Stimulated activated CD8-positive, alpha-beta memory T cell treated with anti-CD3 and anti-CD28 coated beads, Interleukin-7, amount 100 ng/mL, for 24 hours (primary cell): ENCODE measurements around the gene TTLL5.

Source experiments
- DNase-seq: peaks from one replicate; pipeline ENCODE4 v3.0.0-alpha.2; 2020; ENCODE audit warnings: low read depth

TTLL5 gene

DNA sequence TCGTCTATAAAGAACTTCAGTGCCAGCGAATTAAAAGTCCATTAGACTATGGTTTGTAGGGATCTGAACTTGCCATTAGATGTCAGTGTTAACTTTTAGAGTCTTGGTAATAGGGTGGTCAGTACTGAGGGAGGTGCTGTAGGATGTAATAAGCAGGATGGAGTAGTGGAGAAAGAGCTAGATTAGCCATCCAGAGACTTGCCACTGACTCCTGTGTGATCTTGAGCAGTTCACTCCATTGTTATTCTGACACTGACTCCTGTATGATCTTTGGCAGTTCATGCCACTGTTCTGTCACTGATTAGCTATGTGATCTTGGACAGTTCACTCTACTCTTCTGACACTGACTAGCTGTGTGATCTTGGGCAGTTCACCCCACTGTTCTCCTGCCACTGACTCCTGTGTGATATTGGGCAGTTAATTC is 133.6 kb downstream of the TTLL5 start:
- no peak for DNase-seq

DNA sequence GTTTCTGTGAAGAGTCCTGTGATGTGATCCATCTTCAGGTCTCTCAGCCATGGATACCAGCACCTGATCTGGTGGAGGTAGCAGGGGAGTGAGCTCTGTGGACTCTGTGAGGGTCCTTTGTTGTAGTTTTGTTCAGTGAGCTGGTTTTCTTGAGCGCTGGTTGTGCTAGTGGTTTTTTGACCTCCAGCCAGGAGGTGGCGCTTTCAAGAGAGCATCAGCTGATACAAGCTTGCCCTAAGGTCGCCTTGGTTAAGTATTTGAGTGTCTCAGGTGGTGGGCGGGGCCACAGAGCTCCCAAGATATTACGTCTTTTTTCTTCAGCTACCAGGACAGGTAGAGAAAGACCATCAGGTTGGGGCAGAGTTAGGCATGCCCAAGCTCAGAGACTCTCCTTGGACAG is 139.7 kb downstream of the TTLL5 start:
- DNase-seq, result no peak

DNA sequence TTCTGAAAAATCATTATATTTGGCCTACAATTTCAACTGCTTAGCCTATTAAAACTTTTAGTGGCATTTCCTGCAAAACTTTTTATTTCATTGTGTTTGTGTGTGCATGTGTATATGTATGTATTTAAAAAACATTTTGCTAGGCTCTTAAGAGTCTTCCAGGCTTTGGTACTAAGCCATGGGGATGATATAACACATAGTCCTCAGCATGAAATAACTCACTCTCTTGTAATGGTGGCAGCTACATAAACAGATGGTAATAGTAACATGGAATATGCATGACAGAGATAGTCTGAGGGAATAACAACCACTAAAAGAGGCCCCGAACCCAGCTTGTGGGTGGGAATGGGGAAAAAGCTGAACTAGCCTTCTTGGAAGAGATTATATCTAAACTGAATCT is 141.4 kb downstream of the TTLL5 start:
- no peak for DNase-seq

DNA sequence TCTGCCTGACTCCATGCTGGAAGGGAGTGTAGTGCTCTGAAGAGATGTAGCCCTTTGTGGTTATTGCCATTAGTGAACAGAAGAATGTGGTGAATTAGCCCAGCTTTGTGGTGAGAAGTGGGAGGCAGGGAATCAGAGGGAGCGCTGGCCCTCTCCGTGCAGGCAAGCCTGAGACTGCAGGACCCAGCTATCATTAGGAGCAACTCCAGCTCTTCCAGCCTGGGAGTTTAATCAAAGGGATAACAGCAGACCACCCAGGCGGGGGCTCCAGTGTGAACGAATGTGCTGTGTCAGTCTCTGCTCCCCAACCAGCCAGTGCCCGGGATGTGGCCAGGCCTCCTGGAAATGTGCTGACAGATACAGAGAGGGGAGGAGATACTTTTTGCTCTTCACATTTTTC is 142.7 kb downstream of the TTLL5 start:
- DNase-seq, result no peak

DNA sequence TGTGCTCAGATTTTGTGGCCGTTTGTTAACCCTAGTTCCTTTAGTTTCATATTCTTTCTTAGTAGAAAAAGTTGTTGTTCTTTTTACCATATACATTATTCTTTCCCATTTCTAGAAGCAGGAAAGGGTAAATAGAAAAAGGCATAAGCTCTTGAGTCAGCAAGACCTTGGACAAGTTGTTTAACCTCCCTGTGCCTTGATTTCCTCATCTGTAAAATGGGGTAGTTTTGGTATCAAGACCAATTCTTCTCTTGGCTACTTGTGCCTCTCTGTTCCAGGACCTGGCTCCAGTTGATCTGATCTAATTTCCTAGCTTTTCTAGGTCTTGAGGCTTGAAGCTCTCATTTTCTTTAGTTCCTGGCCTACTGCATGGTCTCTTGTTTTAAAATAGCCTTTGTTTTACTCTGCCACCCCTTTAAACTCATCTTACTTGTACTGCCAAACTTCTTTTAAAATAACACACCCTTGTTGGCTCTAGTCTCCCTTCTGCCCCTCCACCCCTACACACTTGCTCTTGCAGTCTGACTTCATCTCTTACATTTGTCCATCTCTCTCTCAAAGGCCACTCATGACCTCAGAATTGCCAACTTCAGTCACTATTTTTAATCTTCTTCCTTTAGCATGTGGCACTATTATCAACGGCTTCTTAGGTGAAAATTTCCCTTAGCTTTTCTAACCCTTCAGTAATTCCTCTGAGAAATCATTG is 143.7 kb downstream of the TTLL5 start:
- no peak for DNase-seq

DNA sequence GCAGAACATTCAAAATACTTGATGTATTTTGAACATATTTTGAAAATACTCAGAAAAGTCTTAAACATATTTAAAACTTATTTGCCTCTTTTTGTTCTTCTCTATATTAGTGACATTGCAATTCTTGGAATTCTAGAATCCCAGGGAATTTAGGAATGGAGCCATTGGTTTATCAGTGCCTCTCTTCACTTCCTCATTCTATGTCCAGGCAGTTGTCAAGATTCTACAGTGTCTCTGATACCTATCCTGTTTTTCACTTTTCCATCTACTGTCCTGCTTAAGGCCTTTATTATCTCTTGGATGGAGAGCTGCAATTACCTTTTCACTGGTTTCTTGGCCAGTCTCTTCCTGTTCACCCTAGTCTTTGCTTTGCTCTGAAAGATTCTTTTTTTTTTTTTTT is 144.6 kb downstream of the TTLL5 start:
- DNase-seq, result no peak

DNA sequence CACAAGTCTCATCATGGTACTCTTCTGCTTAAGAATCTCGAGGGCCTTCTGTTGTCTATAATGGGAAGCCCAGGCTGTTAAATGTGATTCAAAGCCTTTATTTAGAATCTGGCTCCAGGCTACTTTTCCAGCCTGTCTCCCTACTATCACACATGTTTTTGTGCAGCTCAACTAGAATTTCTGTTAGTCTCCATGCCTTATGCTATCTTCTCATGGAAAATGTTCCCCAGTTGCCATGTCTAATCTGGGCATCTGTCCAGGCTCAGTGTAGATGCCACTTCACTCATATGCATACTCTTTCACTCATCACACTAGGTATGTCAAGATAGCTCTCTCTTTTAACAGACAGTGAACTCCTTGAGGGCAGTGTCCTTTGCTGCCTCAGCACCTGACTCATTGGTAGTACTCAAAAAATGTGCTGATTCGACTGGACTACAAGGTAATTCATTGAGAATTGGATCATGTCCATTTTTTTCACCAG is 145.3 kb downstream of the TTLL5 start:
- DNase-seq, result no peak

DNA sequence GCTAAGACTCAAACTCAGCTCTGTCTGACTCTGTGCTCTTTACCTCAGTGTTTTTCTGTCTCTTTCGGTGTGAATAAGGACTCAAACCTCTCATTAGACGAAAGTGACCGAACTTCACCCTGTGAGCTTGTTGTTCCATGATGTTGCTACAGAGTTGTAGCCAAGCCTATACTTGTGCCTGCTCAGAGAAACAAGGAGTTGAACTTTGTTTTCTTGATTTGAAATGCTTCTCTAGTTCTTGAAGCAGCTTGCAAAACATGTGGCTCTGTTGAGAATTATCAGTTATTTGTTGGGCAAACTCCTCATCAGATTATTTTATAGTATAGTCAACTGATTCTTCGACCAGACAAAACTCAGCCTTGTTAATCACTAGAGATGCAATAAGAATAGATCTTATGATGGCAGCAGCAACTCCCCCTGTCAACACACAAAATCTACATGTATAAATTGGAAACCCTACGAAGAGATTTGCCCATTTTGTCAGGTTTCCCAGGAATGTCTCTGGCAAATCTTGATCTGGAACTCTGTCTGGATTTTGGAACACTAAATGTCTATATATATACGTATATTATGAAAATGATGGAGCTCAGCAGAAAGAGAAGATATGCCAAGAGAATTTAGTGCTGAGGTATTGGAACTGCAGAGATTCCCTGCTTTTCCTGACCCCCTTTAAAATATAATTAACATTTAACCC is 146.8 kb downstream of the TTLL5 start:
- no peak for DNase-seq

DNA sequence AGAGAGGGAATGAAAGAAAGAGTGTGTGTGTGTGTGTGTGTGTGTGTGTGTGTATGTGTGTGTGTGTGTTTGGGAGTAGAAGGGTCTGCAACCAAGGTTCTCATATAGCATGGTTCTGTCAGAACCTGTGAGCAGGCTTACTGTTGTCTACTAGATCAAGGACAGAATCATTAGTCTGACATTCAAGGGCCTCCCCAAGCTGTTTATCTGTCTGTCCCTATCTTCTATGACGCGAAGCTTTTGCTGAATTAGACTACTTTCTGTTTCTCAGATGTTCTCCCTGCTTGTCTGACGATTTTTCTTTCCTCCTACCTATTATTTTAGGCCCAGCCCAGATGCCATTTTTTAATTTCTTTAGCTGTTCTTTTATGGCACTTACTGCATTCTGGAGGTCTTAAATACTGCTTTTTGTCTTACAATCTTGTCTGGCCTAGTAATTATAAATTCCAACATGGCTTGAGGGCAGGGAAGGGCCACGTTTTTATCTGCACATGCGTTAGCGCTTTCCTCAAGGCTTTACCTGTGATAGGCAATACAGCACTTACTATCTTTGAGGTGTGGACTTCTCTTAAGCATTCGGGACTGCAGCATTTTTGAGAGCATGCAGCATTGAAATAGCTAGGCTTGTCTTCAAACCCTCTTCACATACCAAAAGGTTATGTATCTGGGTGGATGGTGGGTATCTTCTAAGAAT is 150.2 kb downstream of the TTLL5 start:
- DNase-seq, result no peak

DNA sequence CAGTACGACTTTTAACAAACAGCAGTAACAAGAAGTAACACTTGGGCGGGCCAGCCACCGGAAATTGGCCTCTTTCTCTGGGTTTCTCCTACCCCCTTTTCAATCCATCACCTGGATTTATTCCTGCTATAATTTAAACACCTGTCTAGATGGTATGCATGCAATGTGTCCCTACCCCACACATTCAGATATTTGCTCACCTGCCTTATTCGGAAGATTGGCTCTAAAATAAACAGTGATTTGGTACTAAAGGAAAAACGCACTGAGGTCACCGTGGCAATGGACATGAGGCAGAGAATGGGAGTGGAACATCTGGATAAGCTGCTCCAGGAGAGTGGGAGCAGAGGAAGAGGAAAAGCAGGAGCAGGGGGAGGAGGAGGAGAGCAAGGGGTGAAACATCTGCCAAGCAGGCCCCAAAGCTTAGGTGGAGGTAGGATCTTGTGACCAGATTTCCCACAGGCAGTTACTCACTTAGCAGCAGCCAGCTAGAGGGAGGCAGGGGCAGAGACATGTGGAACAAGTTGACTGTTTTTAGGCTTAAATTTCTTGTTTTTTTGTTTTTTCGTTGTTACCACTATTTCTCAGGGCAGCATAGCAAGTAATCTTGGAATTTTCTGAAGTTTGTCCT is 150.9 kb downstream of the TTLL5 start:
- DNase-seq, result no peak

DNA sequence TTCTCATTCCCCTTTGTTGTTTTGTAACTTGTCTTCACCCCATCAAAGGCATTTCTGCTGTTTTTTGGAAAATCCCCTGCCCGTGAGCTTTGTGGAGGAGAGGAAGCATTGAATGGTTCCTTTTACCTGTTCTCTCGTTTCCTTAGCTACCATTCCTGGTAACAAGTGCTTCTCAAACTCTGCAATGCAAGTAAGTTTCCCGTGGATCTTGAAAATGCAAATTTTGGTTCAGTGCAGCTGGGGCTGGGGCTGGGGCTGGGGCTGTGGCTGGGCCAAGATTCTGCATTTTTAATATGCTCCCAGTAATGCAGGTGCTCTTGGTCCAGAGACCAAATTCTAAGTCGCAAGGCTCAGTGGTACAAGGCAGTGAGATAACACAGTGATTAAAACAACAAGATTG is 151.6 kb downstream of the TTLL5 start:
- DNase-seq, result no peak

DNA sequence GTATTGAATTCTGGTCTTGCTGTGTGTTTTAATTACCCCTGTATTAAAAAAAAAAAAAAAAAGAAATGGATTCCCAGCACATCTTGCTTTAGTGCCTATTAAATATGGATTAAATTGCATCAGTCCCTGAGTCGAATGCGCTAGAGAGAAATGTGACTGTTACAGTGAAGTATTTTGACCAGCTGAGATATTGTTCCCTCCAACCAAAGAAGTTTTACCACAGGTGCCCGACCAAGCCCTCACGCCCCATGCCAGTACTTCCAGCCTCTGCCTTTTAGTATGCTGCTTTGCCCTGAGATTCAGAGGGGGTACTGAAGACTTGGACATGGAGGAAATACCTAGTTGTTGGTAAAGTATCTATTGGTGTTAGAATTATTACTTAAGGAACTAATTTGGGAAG is 159.7 kb downstream of the TTLL5 start:
- DNase-seq, result no peak

DNA sequence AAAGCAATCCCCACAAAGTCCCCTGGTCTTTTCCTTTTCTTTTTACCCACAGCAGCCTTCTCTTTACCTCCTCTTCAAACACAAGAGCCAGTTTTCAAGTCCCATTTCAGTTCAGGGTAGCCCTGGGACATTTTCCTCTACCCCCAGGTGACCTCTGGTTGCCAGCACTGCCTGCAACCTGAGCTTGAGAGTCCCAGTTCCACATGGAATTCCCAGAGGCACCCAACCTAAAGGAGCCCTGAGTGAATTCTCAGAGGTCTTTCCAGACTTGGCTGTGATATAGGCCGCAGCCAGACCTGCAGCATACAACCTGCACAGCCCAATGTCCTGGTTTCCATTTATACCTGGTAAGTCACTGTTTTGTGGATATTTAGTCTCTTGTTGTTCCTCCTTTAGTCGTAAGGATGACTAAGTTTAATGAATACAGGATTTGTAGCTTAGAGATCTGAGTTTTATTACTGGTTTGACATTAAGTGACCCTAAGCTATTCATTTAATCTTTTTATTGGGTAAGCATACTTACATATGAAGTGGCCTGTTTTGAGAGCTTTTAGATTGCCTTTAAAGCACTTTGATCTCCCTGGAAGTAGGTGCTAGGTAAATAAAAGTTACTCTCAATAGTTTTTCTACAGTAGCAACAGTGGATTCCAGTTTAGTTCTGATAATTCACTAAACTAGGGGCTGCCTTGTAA is 160.9 kb downstream of the TTLL5 start:
- no peak for DNase-seq

DNA sequence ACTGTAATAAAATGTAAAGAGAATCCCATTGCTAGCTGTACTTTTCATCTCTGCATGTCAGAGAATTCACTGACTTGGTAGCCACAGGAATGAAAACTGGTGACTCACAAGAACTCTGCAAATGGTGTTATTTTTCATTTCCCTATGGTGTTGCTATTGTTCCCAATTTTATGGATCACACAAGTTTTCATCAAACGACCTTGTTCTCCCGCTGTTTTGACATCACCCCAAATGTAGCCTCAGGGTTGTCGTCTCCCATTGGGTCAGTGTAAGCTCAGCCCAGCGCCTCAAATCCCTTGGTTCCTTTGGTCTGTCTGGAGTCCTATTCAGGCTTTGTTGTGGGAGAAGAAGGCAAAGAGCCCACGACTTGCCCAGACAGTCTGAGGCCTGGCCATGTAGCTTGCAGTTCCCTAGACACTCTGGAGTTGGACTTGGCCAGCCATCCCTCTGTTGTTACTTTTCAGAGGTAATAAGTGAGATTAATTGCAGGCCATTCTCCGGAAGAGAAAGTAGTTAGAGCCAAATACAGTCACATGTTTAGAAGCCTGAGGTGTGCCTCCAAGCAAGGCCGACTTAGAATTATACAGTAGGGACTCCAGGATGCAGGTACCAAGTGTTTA is 161.6 kb downstream of the TTLL5 start:
- DNase-seq, result no peak

DNA sequence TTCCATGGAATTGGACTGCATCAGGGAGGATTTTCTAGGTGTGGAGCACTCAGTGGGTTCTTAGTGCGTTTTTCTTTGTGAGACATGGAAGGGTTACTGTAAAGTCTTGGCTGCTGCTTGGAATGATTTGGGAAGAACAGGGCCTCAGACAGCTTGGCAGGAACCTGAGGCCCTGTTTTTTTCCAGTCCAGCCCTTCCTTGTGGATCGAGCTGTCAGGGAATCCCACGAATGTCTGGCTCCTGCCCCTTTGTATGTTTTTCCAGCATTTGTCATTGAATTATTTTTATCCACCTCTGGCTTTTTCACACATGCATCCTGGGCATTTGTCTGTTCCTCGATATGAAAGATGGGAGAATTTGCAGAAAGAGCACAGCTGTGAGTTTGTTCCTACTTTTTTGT is 162.3 kb downstream of the TTLL5 start:
- DNase-seq, result no peak

DNA sequence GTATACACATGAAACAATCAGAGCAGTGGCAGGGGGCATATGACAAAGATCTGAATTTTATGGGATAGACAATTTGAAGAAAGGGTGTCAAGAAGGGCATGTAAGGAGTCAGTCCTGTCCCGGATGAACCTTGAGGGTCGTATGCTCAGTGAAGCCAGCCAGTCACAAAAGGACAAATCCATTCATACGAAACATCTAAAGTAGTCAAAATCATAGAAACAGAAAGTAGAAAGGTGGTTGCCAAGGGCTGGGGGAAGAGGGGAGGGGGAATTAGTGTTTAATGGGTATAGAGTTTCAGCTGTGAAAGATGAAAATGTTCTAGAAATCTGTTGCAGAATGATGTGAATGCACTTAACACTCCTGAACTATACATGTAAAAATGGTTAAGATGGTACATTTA is 163.3 kb downstream of the TTLL5 start:
- no peak for DNase-seq

DNA sequence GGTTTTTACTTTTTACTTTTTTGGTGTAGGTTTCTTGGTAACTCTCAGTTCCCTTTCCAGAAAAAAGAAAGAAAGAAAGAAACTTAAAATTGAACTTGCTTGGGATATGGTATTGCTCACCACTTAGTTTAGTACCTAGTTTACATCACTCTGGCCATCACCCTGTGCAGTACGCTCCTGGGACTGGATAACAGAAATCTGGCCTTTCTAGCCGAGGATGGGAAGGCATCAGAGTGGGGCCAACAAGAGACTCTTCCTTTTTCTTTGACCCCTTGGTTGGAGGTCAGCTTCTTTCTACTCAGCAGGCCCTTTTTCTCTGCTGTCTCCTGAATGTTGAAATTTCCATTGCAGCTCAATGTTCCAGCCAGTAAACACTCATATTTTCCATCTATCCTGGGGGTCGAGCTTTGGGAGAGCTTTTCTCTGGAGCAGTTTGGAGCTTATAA is 164.1 kb downstream of the TTLL5 start:
- no peak for DNase-seq

DNA sequence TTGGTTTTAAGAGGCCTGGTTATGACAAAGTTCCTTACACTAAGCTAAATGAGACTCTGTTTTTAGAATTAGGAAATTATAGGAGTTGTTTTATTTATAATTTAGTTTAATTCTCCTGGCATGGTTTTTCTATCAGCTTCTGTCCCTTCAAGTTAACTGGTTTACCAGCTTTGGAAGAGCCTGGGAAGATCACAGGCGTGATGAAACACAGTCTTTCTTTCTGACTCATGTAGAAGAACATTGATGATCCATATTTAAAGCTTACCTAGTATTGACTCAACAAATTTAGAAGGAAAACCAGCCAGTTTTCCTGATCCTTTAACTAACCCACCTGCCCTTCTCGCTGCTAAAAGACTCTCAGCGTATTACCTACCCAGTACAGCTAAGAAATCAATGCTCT is 165.6 kb downstream of the TTLL5 start:
- no peak for DNase-seq

DNA sequence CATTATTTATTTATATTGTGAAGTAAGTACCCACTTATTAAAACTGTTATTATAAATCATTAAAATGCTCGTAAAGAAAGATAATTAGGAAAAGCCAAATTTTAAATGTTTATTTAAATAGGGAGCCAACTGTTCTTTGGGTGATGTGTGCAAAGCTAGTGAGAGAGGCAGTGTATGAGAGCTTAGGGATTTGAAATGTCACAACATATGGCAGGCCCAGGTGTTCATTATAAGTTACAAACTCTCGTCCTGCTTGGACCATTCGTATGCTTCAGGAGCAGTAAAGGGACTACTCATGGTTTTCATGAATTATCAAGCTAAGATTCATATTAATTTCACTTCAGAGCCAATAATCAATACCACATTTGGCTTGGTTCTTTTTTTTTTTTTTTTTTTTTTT is 166.3 kb downstream of the TTLL5 start:
- no peak for DNase-seq

DNA sequence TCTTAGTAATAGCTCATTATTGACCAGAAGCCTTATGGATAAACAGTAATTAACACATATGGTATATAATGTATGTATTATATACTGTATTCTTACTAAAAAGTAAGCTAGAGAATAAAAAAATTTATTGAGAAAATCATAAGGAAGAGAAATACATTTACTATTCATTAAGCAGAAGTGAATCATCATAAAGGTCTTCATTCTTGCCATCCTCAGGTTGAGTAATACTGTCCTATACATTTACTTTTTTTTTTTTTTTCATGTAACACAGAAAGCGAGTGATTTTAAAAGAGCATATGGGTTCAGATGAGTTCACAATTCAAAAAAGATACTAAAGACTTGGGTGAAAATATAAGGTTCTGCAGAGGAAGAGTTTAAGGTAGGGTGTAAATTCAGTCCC is 168.3 kb downstream of the TTLL5 start:
- no peak for DNase-seq

DNA sequence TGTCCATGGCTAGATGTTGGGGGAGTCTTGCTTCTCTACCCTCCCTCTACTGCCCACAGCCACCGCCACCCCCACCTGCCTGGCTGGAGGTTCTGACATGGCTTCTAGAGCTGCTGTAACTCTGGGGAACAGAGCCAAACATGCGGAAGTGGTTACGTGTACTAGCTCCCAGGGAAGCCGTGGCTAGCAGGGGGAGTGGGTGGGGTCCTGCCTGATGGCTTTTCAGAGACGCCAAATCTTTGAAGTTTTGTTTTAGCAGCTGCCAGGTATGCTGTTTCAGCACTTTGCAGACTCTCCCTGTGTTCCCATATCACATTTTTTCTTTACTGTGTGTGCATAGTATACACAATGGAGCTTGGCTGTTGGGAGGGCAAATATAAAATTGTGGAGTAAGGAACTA is 170.4 kb downstream of the TTLL5 start:
- no peak for DNase-seq

DNA sequence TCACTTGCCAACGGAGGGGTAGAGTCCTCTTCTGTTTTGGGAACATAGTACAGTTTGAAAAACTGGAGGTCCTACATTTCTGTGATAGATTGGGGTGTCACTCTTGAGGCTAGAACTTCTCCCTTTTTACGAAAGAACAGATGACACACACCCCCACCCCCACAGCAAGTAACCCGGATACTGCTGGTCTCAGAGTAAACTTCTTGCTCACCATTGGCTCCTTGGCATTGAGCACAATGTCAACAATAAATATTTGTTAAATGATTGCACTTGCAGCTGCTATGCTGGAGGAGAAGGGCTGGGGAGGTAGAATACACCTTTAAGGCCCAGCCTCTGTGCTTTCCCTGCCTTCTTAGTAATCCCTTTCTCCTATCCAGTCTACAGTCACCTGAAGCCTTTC is 170.9 kb downstream of the TTLL5 start:
- no peak for DNase-seq
